SK-N-SH treated with all-trans-retinoic acid at 6 μM for 48 hours (cell line): ENCODE data around the gene ZAP70.

Experiments used
- ARNTL ChIP-seq: fragments of 450-650 bp; formaldehyde crosslinking; IDR thresholded peaks from 2 replicates; pipeline ENCODE4 v1.5.0; 2020; ENCODE audit warnings: low read depth, mild to moderate bottlenecking, moderate library complexity, borderline replicate concordance
- ISL1 ChIP-seq: fragments of 250-450 bp; sonication (Bioruptor Pico); IDR thresholded peaks from 2 replicates; pipeline ENCODE4 v2.1.2; 2022; ENCODE audit warnings: mild to moderate bottlenecking, moderate library complexity
- RARB ChIP-seq: fragments of 250-450 bp; sonication (Bioruptor Pico); IDR thresholded peaks from 2 replicates; pipeline ENCODE4 v1.8.0; 2021; ENCODE audit warnings: mild to moderate bottlenecking, moderate library complexity
- TOX ChIP-seq: fragments of 250-450 bp; sonication (Bioruptor Pico); IDR thresholded peaks from 2 replicates; pipeline ENCODE4 v1.8.0; 2021; ENCODE audit warnings: mild to moderate bottlenecking, moderate library complexity, borderline replicate concordance
- ZFP3 ChIP-seq: fragments of 250-450 bp; sonication (Bioruptor Pico); IDR thresholded peaks from 2 replicates; pipeline ENCODE4 v1.5.0; 2020; ENCODE audit warnings: mild to moderate bottlenecking, moderate library complexity
- ZNF565 ChIP-seq: fragments of 450-650 bp; formaldehyde crosslinking; conservative IDR thresholded peaks from 2 replicates; pipeline ENCODE4 v1.5.0; 2020; ENCODE audit warnings: low read depth, mild to moderate bottlenecking, moderate library complexity
- TF ChIP-seq, protein P1 (sequence below): fragments of 250-450 bp; sonication (Bioruptor Pico); IDR thresholded peaks from 2 replicates; pipeline ENCODE4 v1.8.0; 2020; ENCODE audit warnings: mild to moderate bottlenecking, moderate library complexity, borderline replicate concordance
- TF ChIP-seq, protein P2 (sequence below): fragments of 250-450 bp; sonication (Bioruptor Pico); IDR thresholded peaks from 2 replicates; pipeline ENCODE4 v1.5.0; 2020; ENCODE audit warnings: mild to moderate bottlenecking, moderate library complexity

DNA sequence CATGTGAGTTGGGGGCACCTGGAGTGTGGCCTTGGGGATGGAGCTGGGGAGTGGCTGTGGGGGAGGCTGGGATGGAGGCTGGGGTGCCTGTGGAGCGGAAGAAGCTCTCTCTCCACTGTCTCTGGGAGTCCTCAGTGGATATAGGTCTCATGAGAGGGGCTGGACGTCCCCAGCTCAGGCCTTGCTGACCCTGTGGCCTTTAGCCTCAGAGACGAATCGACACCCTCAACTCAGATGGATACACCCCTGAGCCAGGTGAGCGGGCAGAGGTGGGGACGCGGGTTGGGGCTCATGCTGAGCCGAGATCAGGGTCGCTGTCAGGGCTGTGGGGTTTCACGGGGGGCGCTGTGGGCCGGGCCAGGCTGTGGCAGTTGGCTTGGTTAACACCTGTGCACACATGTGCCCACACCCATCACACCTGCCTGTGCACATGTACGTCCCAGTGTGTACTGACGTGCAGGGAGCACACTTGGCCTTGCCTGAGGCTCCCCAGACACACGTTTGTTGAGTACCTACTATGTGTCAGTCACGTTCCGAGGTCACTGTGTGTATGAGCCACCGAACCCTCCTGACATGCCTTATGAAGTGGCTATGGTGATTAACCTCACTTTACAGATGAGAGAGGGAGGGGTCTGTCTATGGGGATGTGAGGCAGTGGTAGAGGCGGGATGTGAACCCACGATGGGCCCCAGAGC is 20.1 kb downstream of the ZAP70 start:
- no peak for TF ChIP-seq ZNF565
- TF ChIP-seq, protein P1, sequence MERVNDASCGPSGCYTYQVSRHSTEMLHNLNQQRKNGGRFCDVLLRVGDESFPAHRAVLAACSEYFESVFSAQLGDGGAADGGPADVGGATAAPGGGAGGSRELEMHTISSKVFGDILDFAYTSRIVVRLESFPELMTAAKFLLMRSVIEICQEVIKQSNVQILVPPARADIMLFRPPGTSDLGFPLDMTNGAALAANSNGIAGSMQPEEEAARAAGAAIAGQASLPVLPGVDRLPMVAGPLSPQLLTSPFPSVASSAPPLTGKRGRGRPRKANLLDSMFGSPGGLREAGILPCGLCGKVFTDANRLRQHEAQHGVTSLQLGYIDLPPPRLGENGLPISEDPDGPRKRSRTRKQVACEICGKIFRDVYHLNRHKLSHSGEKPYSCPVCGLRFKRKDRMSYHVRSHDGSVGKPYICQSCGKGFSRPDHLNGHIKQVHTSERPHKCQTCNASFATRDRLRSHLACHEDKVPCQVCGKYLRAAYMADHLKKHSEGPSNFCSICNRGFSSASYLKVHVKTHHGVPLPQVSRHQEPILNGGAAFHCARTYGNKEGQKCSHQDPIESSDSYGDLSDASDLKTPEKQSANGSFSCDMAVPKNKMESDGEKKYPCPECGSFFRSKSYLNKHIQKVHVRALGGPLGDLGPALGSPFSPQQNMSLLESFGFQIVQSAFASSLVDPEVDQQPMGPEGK (CRISPR knock-in tag) = no peak
- TF ChIP-seq TOX = no peak
- TF ChIP-seq RARB = no peak
- TF ChIP-seq ARNTL (CRISPR knock-in tag) = no peak
- TF ChIP-seq ZFP3 (CRISPR knock-in tag) = no peak
- TF ChIP-seq ISL1 = no peak
- TF ChIP-seq, protein P2, sequence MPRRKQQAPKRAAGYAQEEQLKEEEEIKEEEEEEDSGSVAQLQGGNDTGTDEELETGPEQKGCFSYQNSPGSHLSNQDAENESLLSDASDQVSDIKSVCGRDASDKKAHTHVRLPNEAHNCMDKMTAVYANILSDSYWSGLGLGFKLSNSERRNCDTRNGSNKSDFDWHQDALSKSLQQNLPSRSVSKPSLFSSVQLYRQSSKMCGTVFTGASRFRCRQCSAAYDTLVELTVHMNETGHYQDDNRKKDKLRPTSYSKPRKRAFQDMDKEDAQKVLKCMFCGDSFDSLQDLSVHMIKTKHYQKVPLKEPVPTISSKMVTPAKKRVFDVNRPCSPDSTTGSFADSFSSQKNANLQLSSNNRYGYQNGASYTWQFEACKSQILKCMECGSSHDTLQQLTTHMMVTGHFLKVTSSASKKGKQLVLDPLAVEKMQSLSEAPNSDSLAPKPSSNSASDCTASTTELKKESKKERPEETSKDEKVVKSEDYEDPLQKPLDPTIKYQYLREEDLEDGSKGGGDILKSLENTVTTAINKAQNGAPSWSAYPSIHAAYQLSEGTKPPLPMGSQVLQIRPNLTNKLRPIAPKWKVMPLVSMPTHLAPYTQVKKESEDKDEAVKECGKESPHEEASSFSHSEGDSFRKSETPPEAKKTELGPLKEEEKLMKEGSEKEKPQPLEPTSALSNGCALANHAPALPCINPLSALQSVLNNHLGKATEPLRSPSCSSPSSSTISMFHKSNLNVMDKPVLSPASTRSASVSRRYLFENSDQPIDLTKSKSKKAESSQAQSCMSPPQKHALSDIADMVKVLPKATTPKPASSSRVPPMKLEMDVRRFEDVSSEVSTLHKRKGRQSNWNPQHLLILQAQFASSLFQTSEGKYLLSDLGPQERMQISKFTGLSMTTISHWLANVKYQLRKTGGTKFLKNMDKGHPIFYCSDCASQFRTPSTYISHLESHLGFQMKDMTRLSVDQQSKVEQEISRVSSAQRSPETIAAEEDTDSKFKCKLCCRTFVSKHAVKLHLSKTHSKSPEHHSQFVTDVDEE = no peak
